ENCODE data around the gene SGO2.
A peak's percentile ranks its signal among the peaks of the same experiment; 100 is the strongest.
"Not testable (repeated sequence)": the region's sequence is repeated elsewhere in the genome, so short reads cannot be mapped to it uniquely, and the experiment has no call there.

SGO2 gene

GRCh38 chr2:200624026-200624425, 98.0 kb downstream of the SGO2 start:
- DNase-seq (ENCODE audit: low read depth): no peak

- DNase-seq (ENCODE audit: low read depth): peak; percentile 63
These were observed 98.7 kb downstream of the SGO2 start for GRCh38 chr2:200624658-200625057.

- DNase-seq (ENCODE audit: low read depth): no peak
These were observed 99.3 kb downstream of the SGO2 start for GRCh38 chr2:200625282-200625681.

GRCh38 chr2:200625958-200626363, 100.0 kb downstream of the SGO2 start:
- DNase-seq (ENCODE audit: low read depth): no peak

- no peak for DNase-seq (ENCODE audit: low read depth)
These were observed 101.2 kb downstream of the SGO2 start for GRCh38 chr2:200627110-200627770.

GRCh38 chr2:200628461-200628860, 102.5 kb downstream of the SGO2 start:
- not testable (repeated sequence) for DNase-seq (ENCODE audit: low read depth)

- DNase-seq (ENCODE audit: low read depth): no peak
These were observed 105.3 kb downstream of the SGO2 start for GRCh38 chr2:200631287-200631686.
